NB4 (cell line): ENCODE data around the gene IRX6.

Experiments used
- CTCF ChIP-seq: IDR thresholded peaks from one replicate; pipeline ENCODE4 v1.5.1; 2012; ENCODE audit warnings: low read depth, low read length
- MAX ChIP-seq: IDR thresholded peaks from 2 replicates; pipeline ENCODE4 v1.6.1; 2011; ENCODE audit warnings: low read depth, low read length
- POLR2A ChIP-seq: IDR thresholded peaks from 2 replicates; pipeline ENCODE4 v1.6.1; 2011; ENCODE audit warnings: mild to moderate bottlenecking; ENCODE audit not compliant: insufficient read length; ENCODE audit errors: extremely low read depth

- no peak for TF ChIP-seq CTCF
- TF ChIP-seq MAX: no peak
- TF ChIP-seq POLR2A: no peak
Measured at GRCh38 chr16:55285586-55285985, 38.4 kb upstream of the IRX6 start.
